ENCODE measurements around the gene PDGFA. TPM values are rescaled to one million over a fixed set of nuclear protein-coding genes. Genes with fewer than 3 reads are reported as not detected.

The PDGFA gene
- total RNA-seq, 4 donors from 2014 or later: 10.8 to 31.7 (median 26.0) TPM

GRCh38 chr7:510131-510481 lies 9.5 kb downstream of the PDGFA start:
- no peak for TF ChIP-seq CTCF (IDR thresholded peaks at IDR 0.05 in 4 of 5, conservative IDR thresholded peaks at IDR 0.05 in 1 of 5)
- Histone ChIP-seq H3K36me3 (peaks cover 0 to 17% of the 10 kb centered on the region in 2 donors), H3K4me1 (peaks cover 14 to 30% of the 10 kb centered on the region in 2 donors), H3K27me3 (no peaks in the 10 kb centered on the region), H3K4me3 (no peak overlapping the region), H3K9me3 (no peaks in the 10 kb centered on the region), H3K27ac (no peak overlapping the region)
- no peak for ATAC-seq
- no peak for DNase-seq
- intact Hi-C loops (cut with DNase I; ENCODE audit: low total_unique reads): no loop called here
- in situ Hi-C loops (cut with MboI; ENCODE audit: low sequenced_read_pairs in 4 of 4): no loop called here

- Histone ChIP-seq H3K36me3 (peaks cover 0 to 17% of the 10 kb centered on the region in 2 donors), H3K4me1 (peaks cover 16 to 30% of the 10 kb centered on the region in 2 donors), H3K27ac (no peak overlapping the region), H3K27me3 (no peaks in the 10 kb centered on the region), H3K9me3 (no peaks in the 10 kb centered on the region), H3K4me3 (no peak overlapping the region)
- intact Hi-C loops (cut with DNase I; ENCODE audit: low total_unique reads) (no loop called here), in situ Hi-C loops (cut with MboI; ENCODE audit: low sequenced_read_pairs in 4 of 4) (no loop called here)
- ATAC-seq (no peak), DNase-seq (no peak)
- TF ChIP-seq CTCF (IDR thresholded peaks at IDR 0.05 in 4 of 5, conservative IDR thresholded peaks at IDR 0.05 in 1 of 5): no peak
- no peak for TF ChIP-seq POLR2A (IDR thresholded peaks at IDR 0.05)
Observed at GRCh38 chr7:509426-510130, 10.1 kb downstream of the PDGFA start.

- TF ChIP-seq POLR2A (IDR thresholded peaks at IDR 0.05) (no peak), CTCF (IDR thresholded peaks at IDR 0.05 in 4 of 5, conservative IDR thresholded peaks at IDR 0.05 in 1 of 5) (no peak)
- in situ Hi-C loops (cut with MboI; ENCODE audit: low sequenced_read_pairs in 4 of 4) (no loop called here), intact Hi-C loops (cut with DNase I; ENCODE audit: low total_unique reads) (no loop called here)
- DNase-seq: no peak
- Histone ChIP-seq H3K36me3 (peaks cover 0 to 17% of the 10 kb centered on the region in 2 donors), H3K9me3 (no peaks in the 10 kb centered on the region), H3K27ac (no peak overlapping the region), H3K27me3 (no peaks in the 10 kb centered on the region), H3K4me3 (no peak overlapping the region), H3K4me1 (peaks cover 15 to 31% of the 10 kb centered on the region in 2 donors)
- no peak for ATAC-seq
Observed at GRCh38 chr7:508461-509170, 11.0 kb downstream of the PDGFA start.

GRCh38 chr7:507623-508300 lies 11.9 kb downstream of the PDGFA start:
- H3K27ac ChIP-seq: no peak overlapping the region
- TF ChIP-seq POLR2A (IDR thresholded peaks at IDR 0.05): no peak
- no peak for TF ChIP-seq CTCF (IDR thresholded peaks at IDR 0.05 in 4 of 5, conservative IDR thresholded peaks at IDR 0.05 in 1 of 5)
- DNase-seq: no peak
- H3K4me3 ChIP-seq: no peak overlapping the region
- ATAC-seq: no peak
- H3K27me3 ChIP-seq: no peaks in the 10 kb centered on the region
- peaks cover 8 to 29% of the 10 kb centered on the region in 2 donors for H3K4me1 ChIP-seq
- peaks cover 0 to 17% of the 10 kb centered on the region in 2 donors for H3K36me3 ChIP-seq
- in situ Hi-C loops (cut with MboI; ENCODE audit: low sequenced_read_pairs in 4 of 4): no loop called here
- intact Hi-C loops (cut with DNase I; ENCODE audit: low total_unique reads): no loop called here
- H3K9me3 ChIP-seq: no peaks in the 10 kb centered on the region
